NCI-H510A treated with DMSO at 0.1 percent for 48 hours (cell line): Measurements from ENCODE around the gene LHPP.
"Not testable (repeated sequence)": the region's sequence is repeated elsewhere in the genome, so short reads cannot be mapped to it uniquely, and the experiment has no call there.

Source experiments
- DNase-seq: peaks from one replicate; lab custom pipeline; 2025; lab: John Stamatoyannopoulos, UW

LHPP gene

DNA sequence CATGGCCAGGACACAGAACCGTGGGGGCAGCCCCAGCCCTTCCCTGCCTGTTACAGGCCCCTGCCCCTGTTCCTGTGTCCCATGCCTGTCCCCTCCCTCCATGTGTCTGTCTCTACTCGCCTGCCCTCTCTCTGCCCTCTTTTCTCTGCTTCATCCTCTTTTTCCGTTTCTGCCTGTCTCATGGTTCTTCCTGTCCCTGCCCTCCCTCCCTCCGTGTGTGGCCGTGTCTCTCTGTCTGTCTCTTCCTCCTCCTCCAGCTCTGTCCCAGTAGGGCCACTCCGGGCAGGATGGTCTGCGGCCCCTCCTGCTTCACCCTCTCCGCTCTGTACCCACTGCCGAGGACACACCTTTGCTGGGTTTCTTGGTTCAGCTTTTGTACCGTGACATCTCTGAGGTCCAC is 145.2 kb downstream of the LHPP start:
- DNase-seq, result no peak

DNA sequence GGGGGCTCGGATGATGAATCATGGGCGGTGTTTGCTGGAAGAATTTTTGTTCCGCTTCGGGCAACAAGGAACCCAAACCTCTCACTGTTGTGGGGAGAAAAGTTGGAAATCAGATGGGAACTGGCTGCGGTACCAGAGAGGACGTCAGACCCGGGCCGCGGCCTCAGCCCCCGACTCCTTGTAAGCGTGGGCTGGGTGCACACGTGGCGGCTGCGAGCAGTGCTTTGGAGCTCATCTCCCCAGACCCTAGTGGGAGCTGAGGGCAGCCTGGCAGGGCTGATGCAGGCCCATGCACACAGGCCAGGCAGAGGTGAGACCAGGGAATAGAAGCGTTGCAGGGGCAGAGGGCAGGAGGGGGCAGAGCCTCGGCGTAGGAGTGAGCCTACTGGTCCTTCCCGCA is 146.1 kb downstream of the LHPP start:
- no peak for DNase-seq

DNA sequence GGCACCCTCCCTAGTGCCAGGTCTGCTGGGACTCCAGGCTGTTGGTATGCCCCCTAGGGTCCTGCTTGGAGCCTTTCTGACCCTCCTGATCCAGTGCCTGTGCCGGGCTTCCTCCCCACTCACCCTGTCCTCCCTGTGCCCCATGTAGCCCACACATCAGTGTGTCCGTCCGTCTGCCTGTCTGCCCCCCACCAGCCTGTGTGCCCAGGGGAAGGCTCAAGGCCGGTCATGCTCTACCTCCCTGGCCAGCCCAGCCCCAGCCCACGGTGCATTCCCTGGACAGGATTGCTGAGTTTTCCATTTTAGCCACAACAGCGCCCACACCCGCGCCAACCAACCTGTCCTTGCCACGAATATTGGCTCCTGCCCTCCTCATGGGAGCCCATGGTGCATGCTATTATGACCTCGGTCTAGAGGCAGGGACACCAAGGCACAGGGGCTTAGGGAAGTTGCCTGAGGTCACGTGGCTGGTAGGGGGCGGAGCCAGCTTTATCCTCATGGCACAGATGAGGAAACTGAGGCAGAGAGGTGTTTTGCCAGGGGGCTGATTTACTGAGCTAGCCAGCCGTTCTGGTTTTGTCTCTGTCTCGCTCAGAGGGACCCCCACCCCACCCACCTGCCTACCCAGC is 146.6 kb downstream of the LHPP start:
- no peak for DNase-seq

DNA sequence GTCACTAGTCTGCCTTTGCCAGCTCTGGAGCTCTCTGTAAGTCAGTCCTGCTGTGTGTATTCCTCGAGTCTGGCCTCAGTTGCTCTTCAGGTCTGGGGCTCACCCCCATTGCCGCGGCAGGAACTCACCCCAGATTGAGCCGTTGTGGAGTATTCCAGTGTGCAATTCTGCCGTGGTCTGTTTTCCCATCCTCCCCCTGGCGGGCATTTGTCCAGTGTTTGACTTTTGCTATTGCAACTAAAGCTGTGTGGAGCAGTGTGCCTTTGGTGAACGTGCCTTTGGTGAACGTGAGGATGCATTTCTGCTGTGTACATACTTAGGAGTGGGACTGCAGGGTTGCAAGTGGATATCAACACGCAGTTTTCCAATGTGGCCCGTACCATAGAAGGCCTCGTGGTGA is 148.1 kb downstream of the LHPP start:
- no peak for DNase-seq

DNA sequence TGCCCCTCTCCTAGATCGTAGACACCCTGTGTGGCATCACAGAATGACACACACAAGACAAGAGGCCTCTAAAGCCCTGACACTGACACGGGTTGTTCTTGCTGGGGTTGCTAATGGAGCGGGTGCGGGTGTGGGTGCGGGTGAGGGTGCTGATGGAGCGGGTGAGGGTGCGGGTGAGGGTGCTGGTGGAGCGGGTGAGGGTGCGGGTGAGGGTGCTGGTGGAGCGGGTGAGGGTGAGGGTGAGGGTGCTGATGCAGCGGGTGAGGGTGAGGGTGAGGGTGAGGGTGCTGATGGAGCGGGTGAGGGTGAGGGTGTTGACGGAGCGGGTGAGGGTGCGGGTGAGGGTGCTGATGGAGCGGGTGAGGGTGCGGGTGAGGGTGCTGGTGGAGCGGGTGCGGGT is 148.6 kb downstream of the LHPP start:
- not testable (repeated sequence) for DNase-seq

DNA sequence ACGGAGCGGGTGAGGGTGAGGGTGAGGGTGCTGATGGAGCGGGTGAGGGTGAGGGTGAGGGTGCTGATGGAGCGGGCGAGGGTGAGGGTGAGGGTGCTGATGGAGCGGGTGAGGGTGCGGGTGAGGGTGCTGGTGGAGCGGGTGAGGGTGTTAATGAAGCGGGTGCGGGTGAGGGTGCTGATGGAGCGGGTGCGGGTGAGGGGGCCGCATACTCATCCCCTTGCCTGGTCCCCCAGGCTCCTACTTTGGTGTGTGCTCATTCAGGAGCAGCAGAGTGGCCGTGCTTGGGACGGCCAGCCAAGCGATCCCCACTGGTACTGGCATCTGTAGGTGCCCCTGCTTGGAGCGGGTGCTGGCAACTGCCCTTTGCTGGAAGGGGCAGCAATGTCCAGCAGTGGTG is 149.2 kb downstream of the LHPP start:
- not testable (repeated sequence) for DNase-seq

DNA sequence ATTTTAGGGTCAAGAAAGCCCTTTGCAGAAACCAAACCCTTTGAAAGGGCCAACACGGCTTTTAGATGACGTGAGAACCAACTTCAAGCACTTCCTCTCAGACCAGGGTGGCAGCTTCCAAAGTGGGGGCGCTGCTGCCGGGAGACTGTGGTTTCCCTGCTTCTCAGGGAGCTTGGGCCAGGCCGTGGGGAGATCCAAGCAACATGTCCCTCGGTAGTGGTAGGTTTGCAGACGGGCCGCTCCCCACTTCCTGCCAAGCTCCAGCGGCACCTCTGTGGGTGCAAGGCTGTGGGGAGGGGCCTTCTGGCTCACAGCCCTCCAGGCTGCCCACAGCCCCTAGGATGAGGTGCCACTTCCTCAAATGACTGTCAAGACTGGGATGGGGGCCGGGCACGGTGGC is 150.1 kb downstream of the LHPP start:
- no peak for DNase-seq

DNA sequence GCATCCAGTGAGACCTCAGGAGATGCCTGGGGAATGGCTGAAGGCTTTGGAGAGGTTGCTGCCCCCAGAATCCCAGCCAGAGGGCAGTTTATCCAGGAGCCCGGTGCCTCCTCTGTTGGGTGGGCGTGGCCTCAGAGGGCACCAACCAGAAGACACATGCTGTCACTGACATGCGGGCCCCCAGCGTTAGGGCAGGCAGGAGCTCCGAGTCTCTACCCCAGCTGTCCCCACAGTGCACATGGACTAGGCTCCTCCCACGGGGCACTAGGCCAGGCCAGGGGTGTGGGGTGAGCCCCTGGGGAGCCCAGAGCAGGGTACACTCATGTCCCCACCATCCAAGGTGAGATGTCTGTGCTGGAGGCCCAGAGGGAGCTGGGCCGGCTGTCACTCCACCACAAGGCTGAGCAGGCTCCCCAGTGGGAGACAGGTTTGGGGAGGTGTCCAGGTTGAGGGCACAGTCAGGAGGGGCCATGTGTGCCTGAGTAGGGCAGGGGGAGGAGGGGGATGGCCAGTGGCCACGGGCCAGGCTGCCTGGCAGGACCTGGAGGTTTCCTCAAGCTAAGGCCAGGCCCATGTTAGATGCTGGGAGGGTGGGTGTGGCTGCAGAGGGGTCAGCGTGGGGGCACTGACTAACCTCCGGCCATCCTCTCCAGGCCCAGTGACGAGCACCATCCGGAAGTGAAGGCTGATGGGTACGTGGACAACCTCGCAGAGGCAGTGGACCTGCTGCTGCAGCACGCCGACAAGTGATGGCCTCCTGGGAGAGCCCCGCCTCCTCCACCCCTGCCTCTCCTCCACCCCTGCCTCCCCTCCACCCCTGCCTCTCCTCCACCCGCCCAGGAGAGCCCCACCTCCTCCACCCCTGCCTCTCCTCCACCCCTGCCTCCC is 151.2 kb downstream of the LHPP start:
- no peak for DNase-seq

DNA sequence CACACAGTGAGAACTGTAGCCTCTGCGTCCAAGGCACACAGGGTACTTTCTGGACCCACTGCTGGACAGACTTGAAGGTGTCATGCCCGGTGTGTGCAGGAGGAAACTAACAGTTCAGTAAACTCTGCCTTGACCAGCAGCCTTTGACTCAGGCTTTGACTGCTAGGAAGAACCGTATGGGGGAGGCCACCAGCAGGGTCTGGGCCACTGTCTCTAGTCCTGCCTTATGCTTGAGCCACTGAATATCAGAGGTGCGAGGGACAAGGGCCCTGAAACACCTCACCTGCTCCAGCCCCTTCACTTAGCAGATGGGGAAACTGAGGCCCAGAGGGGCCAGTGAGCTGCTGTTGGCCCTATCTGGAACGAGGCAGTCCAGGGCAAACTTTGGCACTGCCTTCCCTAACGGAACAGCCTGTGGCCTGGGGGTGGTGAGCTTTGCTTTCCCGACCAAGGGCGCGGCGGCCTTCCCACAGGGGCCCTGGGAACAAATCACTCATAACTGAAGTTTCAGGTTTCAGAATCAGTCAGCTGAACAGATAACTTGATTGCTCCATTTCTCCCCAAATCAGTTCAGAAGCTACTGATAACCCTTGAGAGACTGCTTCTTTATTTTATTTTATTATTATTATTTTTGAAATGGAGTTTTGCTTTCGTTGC is 152.5 kb downstream of the LHPP start:
- DNase-seq, result no peak

DNA sequence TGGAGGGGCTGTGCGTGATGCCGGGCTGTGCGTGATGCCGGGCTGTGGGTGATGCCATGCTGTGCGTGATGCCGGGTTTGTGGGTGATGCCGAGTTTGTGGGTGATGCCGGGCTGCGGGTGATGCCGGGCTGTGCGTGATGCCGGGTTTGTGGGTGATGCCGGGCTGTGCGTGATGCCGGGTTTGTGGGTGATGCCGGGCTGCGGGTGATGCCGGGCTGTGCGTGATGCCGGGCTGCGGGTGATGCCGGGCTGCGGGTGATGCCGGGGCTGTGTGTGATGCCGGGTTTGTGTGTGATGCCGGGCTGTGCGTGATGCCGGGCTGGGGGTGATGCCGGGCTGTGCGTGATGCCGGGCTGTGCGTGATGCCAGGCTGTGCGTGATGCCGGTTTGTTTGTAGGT is 153.6 kb downstream of the LHPP start:
- no peak for DNase-seq

DNA sequence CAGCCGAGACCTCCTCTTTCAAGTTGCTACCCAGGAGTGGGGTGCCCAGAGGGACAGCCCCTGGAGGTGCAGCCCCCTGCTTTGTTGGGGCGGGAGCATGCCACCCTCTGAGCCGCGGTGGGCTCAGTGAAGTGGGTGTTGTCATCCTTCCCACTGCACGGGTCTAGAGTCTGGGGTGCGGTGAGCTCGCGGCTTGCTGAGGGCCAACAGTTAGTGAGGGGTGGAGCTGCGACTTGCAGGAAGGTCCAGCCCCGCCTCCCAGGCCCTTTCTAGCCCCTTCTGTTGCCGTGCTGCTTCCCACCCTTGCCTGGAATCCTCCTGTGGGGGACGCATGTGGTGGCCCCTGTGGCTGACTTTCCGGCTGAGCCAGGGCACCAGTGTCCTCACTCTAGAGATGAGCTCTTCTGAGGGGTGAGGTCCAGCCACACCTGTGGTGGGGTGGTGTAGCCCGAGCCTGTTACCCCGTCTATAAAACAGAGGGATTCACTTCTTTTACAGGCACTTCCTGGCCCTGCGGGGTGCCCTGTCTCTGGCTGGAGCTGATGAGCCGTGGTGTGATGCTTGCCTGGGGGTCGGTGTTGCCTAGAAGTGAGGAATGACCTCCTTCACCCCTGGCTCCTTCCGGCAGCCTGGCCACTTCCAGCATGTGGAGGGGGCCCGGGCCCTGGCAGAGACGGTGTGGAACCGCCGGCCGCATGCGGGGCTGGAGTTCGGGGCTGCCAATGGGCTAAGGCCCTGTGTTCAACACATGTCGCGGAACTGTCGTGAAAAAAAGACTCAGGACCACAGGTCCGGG is 154.6 kb downstream of the LHPP start:
- no peak for DNase-seq

DNA sequence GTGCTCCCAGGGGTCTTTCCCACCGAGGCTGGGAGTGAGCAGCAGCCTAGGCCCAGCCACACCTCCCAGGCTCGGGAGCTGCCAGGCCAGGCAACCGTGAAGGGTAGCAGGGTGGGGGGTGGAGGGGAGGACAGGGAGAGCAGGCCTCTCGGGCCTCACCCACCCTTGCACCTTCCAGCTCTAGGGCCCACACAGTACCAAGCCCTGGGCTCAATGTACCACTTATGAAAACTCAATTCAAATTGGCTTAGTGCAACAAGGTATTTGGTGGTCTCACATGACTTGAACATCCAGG is 155.2 kb downstream of the LHPP start:
- no peak for DNase-seq

DNA sequence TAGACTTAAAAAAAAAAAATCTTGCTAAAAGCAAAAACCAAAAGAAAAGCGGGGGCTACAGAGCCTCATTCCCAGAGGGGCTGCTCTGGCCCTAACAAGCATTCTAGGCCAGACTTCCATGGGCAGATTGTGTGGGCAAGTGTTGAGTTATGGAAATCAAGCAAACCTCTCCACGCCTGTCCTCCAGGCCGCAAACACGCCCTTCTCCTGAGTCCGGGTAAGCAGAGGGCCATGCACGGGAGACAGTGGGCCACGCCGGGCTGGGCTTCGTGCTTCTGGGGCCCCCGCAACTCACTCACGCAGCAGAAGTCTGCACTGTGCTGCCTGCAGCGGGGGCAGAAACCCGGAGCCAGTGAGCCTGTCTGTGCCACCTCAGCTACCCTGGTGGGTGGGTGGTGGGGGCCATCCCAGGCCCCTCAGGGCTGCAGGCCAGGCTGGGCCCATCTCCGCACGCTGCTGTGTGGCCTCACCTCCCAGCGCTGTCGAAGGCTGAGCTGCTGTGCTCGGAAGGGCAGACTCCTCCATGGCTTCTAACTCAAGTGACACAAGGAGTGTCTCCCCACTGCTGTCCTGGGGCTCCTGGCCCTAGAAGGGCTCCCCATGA is 156.9 kb downstream of the LHPP start:
- DNase-seq, result no peak

DNA sequence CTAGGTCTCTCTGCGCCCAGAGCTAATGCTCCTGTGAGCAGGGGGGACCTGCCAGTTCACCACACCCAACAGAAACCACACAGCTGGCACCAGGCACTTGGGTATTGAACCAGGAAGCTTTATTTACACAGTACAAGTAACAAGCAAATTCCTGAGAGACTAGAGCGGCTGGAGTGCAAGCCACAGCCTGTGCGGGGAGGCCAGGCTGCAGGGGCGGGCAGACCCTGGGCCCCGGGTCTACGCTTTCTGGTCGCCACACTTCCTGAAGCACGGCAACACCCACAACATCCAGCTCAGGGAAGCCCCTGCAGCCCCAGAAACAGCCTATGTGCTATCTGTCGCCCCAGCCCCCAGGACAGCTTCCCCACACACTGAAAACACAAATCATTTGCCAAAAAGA is 157.6 kb downstream of the LHPP start:
- DNase-seq, result peak; percentile 86

DNA sequence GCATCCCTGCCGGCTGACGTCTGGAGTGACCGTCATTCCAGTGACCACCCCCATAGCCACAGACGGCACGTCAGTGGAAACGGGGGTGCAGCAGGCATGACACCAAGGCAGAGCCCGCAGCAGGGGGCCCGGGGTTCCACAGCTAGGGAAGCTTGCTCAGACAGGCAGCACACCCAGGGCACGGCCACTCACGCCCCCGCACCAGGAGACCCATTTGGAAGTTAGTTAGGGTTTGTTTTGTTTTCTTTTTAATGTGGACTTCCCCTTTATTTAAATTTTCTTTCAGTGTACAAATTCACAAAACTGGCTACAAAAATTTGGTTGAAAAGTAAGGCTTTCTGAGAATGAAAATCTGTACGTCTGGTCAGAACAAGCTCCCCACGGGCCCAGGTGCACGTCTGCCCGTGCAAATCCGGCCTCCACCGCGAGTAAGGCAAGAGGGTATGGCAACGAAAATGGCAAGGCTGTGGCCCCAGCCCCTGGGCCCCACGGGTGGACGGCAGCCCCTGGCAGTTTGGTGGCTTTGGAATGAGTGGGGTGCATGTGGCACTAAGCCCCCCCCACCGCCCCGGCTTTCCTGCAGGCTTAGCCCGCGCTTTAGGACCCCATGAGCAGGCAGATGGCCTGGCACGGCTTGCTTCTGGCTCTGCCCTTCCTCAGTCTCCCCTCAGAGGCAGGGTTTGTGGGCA is 158.3 kb downstream of the LHPP start:
- no peak for DNase-seq

DNA sequence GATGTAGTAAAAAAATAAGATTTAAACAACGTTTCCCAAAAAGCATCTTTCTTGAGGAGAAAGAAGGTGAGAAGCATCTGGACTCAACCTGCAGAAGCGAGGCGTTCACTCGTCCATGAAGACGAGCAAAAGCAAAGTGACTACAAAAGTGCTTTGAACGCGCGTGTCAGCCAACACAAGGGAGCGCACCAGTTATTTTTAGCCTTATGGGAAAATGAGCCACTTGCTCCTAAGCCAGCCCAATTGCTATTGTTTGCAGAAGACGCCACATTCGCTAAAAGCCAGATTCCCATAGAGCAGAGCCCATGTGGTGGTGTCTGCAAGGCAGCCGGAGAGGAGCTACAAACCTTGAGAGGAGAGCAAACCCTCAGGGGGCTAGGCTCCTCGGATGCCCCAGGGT is 160.0 kb downstream of the LHPP start:
- peak; percentile 56 for DNase-seq

DNA sequence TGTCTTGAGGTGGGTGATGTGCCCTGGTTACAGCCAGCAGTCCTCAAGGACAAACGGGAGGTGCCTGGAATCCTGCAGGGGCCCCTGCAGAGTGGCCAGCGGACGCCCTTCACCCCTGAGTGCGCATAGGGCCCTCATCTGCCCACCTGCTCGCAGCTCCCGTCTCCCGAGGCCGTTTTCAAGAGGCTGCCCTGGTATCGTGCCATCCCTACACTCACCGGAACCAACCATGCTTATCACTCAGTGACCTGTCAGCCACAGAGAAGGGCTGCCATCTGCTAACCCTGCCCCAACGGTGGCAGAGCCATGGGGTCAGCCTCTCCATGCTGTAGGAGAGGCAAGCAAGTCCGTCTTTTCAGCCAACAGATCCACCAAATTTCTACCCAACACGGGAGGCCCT is 160.5 kb downstream of the LHPP start:
- peak; percentile 19 for DNase-seq

DNA sequence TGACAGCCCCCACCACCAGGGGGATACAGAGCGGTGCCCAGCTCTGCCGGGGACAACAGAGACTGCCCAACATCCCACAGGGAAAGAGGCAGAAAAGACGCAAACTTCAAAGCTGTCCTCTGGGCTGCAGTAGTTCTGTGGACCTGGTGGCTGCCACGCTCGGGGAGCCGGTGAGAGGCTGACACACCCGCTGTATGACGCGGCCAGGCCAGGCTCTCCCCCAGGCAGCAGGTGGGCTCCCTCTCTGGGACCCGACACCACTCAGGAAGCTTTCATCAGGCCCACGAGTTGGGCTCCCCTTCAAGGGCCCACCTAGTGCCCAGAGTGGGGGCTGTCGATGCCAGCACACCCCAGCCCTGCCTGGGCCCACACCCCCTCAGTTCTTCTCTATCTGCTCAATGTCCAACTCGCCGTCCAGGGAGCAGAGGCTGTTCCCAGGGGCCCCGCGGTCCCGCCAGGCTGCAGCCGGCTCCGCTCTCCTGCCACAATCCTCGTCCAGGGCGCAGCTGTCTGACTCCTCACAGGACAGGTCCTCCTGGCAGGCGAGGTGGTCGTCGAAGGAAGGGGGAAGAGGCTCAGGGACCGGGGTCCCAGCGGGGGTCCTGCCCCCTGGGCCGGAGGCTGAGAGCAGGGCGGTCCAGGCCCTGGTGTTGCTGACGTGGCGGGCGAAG is 161.4 kb downstream of the LHPP start:
- DNase-seq, result no peak

DNA sequence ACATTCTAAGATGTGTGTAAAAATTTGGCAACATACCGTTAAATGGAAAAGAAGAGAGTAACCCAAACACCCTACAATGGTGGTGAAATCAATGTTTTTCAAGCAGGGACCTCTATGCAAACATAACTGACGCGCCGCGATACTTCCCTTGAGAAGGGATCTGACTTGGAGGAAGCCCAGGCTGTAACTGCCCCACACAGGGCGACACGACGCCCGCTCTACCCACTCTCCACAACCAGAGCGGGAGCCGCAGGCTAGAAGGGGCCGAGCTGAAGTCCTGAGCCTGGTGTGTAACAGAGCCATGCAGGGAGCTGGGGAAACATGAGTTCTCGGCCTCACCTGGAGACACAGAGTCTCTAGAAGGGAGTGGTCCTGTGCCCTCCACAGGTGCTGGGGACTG is 162.4 kb downstream of the LHPP start:
- no peak for DNase-seq

DNA sequence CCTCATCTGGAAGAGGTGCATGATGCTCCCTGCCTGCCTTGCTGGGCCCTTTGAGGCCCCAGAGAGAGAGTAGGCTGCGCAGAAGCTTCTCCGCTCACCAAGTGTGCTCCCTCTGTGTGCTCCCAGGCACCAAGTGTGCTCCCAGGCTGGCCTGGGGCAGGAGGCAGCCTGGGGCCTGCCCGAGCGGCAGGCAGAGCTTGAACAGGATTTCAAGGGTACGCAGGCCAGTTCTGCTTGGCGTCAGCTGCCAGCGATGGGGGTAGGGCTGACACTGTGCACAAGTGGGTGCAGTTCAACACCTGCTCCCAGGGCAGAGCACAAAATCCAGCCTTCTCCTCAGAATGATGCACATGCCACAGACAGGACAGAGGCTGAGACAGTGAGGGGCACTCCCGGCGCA is 162.8 kb downstream of the LHPP start:
- no peak for DNase-seq

DNA sequence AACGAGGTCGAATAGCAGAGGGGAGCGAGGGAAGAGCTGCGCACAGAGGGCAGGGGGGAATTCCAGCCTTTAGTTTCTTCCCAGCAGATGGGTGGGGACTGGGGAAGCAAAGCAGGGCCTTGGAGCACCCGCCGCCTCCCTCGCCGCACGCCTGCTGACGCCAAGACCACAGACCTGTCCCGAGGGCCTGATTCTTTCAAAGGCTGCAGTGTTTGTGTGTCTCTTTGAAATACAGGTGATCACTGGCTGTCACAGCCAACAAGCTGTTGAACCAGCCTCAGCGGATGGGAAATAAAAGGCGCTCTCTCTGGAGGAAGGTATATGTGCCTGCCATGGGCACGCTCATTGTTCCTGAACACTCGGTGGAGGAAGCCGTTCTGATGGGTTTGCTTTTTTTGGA is 163.3 kb downstream of the LHPP start:
- no peak for DNase-seq
